ENCODE results near the gene CACFD1. TPM values are rescaled to one million over a fixed set of nuclear protein-coding genes. Genes with fewer than 3 reads are reported as not detected.

Gene CACFD1
- total and polyA plus RNA-seq, 10 donors = 4.7 to 14.2 (median 11.9) TPM

DNA sequence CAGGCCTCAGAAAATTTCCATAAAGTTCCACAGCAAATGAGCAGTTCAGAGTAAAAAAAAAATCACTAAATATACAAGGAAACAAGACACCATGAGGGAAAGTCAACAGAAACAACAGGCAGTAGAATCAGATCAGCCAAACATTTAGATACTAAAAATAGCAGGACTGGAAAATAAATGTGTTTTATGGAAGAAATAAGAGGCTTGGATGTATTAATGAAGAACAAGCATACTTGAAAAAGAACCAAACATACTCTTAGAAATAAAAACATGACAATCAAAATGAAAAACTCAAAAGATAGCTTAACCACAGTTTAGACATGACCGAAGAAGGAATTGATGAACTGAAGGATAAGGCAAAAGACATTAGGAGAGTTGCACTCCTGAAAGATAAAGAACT, 42.3 kb downstream of the CACFD1 start:
- Histone ChIP-seq H3K9me3 (peaks cover 3 to 26% (median 22%) of the 10 kb centered on the region in 8 donors), H3K27me3 (replicated peaks in 1 of 7) (peaks cover 0 to 5% (median 0%) of the 10 kb centered on the region in 7 donors), H3K27ac (no peak overlapping the region), H3K4me3 (no peak overlapping the region), H3K4me1 (peaks cover 4 to 21% (median 12%) of the 10 kb centered on the region in 6 donors), H3K36me3 (no peaks in the 10 kb centered on the region)
- no peak for DNase-seq
- 93 to 100% (median 93%) methylated on average over 1 of the region's 1 CpG for WGBS, 5 donors
- TF ChIP-seq POLR2AphosphoS5 (IDR thresholded peaks at IDR 0.05) = no peak
- intact Hi-C loops (cut with DNase I; ENCODE audit: low total_unique reads) = no loop called here

DNA sequence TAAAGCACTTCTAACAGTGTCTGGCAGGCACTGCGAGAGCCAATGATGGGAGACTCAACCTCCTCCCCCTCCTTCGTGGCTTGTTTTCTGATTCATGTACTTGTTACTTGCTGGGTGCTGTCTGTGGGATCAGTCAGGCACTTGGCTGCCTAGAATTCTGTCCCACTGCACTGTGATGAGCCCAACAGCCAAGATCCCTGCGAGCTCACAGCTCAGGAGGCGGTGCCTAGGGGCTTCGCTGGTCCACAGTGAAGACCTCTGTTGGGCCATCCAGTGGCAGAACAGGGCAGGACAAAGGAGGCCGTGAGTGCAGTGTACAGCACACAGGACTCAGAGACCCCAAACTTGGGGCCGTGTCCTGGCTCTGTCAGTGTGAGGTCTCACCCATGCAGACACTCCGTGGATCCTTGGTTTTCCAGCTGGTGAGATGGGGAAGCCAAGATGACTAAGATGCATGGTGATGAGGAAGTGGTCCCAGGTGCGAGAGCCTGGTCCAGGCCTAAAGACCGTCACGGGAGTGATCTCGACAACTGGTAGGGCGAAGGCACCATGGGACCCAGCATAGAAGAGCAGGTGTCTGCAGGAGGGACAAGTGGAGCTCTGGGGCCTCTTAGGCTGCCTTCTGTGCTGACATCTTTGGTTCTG, 45.5 kb downstream of the CACFD1 start:
- TF ChIP-seq, protein P1, sequence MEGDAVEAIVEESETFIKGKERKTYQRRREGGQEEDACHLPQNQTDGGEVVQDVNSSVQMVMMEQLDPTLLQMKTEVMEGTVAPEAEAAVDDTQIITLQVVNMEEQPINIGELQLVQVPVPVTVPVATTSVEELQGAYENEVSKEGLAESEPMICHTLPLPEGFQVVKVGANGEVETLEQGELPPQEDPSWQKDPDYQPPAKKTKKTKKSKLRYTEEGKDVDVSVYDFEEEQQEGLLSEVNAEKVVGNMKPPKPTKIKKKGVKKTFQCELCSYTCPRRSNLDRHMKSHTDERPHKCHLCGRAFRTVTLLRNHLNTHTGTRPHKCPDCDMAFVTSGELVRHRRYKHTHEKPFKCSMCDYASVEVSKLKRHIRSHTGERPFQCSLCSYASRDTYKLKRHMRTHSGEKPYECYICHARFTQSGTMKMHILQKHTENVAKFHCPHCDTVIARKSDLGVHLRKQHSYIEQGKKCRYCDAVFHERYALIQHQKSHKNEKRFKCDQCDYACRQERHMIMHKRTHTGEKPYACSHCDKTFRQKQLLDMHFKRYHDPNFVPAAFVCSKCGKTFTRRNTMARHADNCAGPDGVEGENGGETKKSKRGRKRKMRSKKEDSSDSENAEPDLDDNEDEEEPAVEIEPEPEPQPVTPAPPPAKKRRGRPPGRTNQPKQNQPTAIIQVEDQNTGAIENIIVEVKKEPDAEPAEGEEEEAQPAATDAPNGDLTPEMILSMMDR (IDR thresholded peaks at IDR 0.05 in 8 of 11, conservative IDR thresholded peaks at IDR 0.05 in 3 of 11) = no peak
- no peak for TF ChIP-seq POLR2AphosphoS5 (IDR thresholded peaks at IDR 0.05)
- no peak for TF ChIP-seq POLR2A (IDR thresholded peaks at IDR 0.05)
- peaks cover 8 to 34% (median 26%) of the 10 kb centered on the region in 6 donors for H3K4me1 ChIP-seq
- peaks cover 0 to 30% (median 0%) of the 10 kb centered on the region in 7 donors for H3K27me3 ChIP-seq (replicated peaks in 1 of 7)
- 84 to 98% (median 91%) methylated on average over 11 to 13 of the region's 13 CpGs for WGBS, 5 donors
- DNase-seq = no peak
- H3K36me3 ChIP-seq = no peaks in the 10 kb centered on the region
- peaks cover 3 to 26% (median 22%) of the 10 kb centered on the region in 8 donors for H3K9me3 ChIP-seq
- no peak overlapping the region for H3K4me3 ChIP-seq
- peak overlapping the region in 3 of 8 donors; percentile 65 to 73 (median 72) for H3K27ac ChIP-seq
- intact Hi-C loops (cut with DNase I; ENCODE audit: low total_unique reads) = no loop called here

- H3K27me3 ChIP-seq (replicated peaks in 1 of 7) = peaks cover 0 to 38% (median 0%) of the 10 kb centered on the region in 7 donors
- 69 to 88% (median 79%) methylated on average over 8 to 23 of the region's 23 CpGs for WGBS, 5 donors
Observed at GRCh38 chr9:133505901-133506652, 46.3 kb downstream of the CACFD1 start.

DNA sequence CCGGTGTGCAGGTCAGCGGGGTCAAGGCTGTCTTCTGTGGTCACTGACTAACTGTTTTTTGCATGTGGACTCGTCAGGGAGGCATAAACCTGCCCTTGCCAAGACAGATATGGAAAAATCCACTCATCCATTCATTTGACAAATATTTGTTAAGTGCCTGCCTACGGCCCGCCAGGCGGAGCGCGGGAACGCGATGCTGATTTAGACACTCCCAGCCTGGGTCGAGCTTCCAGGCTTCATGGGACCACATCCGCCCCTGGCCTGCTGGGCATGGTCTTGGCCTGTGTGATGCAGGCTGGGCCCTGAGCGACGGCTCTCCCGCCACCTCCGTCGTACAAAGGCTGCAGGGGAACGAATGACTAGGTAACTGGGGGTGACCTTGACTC, 46.9 kb downstream of the CACFD1 start:
- Histone ChIP-seq H3K36me3 (no peaks in the 10 kb centered on the region), H3K27me3 (replicated peaks in 1 of 7) (peaks cover 0 to 38% (median 0%) of the 10 kb centered on the region in 7 donors), H3K9me3 (peaks cover 3 to 19% (median 15%) of the 10 kb centered on the region in 8 donors), H3K4me3 (no peak overlapping the region), H3K4me1 (peaks cover 8 to 42% (median 28%) of the 10 kb centered on the region in 6 donors), H3K27ac (peak overlapping the region in 6 of 8 donors; percentile 4 to 73 (median 60))
- DNase-seq = no peak
- no peak for TF ChIP-seq POLR2A (IDR thresholded peaks at IDR 0.05)
- TF ChIP-seq, protein P1 (IDR thresholded peaks at IDR 0.05 in 8 of 11, conservative IDR thresholded peaks at IDR 0.05 in 3 of 11) = no peak
- TF ChIP-seq POLR2AphosphoS5 (IDR thresholded peaks at IDR 0.05) = peak; percentile 57 to 74 (median 73)
- intact Hi-C loops (cut with DNase I; ENCODE audit: low total_unique reads) = no loop called here
- WGBS, 5 donors = 38 to 75% (median 65%) methylated on average over 10 to 18 of the region's 18 CpGs

More at GRCh38 chr9:133505901-133506652, 46.3 kb downstream of the CACFD1 start:
- TF ChIP-seq POLR2AphosphoS5 (IDR thresholded peaks at IDR 0.05) (no peak), POLR2A (IDR thresholded peaks at IDR 0.05) (no peak)
- TF ChIP-seq, protein P1 (IDR thresholded peaks at IDR 0.05 in 8 of 11, conservative IDR thresholded peaks at IDR 0.05 in 3 of 11) = no peak
- DNase-seq = no peak
- H3K9me3 ChIP-seq = peaks cover 3 to 25% (median 21%) of the 10 kb centered on the region in 8 donors
- H3K4me1 ChIP-seq = peaks cover 8 to 41% (median 28%) of the 10 kb centered on the region in 6 donors
- H3K36me3 ChIP-seq = no peaks in the 10 kb centered on the region
- intact Hi-C loops (cut with DNase I; ENCODE audit: low total_unique reads) = no loop called here
- H3K27ac ChIP-seq = peak overlapping the region in 5 of 8 donors; percentile 45 to 73 (median 65)
- no peak overlapping the region for H3K4me3 ChIP-seq

Measured in spleen (tissue), 11 donors.